ENCODE results near the gene CFAP100.

- no peak for TF ChIP-seq CTCF (IDR thresholded peaks at IDR 0.05)
- no peak for TF ChIP-seq POLR2A (IDR thresholded peaks at IDR 0.05; ENCODE audit: low read depth)
- TF ChIP-seq EP300 (IDR thresholded peaks at IDR 0.05) = no peak
Observed at GRCh38 chr3:126421573-126422119, 26.9 kb downstream of the CFAP100 start.
